Measurements from ENCODE around the gene ACSS1.

Gene ACSS1

DNA sequence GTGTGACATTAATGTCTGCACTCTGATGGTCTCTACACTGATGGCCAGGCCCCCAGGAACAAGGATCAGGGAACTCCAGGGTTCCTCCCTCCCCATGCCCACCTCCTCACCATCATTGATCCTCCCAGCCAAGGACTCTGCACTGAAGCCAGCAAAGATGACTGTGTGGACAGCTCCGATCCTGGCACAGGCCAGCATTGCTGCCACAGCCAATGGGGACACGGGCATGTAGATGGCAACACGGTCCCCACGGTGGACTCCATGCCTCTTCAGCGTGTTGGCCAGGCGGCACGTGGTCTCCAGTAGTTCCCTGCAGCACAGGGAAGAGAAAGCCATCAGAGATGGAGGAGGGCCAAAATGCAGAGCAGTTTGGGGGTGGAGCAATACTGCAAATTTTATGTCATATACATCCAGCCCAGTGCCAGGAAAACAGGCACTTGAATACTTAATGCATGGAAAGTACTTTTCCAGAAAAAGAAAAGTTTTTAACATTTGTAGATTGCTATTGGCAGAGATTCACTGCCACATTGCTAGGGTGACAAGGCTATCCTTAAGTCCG is 27.2 kb downstream of the ACSS1 start:
- no peak for DNase-seq (ENCODE audit: low read depth)

DNA sequence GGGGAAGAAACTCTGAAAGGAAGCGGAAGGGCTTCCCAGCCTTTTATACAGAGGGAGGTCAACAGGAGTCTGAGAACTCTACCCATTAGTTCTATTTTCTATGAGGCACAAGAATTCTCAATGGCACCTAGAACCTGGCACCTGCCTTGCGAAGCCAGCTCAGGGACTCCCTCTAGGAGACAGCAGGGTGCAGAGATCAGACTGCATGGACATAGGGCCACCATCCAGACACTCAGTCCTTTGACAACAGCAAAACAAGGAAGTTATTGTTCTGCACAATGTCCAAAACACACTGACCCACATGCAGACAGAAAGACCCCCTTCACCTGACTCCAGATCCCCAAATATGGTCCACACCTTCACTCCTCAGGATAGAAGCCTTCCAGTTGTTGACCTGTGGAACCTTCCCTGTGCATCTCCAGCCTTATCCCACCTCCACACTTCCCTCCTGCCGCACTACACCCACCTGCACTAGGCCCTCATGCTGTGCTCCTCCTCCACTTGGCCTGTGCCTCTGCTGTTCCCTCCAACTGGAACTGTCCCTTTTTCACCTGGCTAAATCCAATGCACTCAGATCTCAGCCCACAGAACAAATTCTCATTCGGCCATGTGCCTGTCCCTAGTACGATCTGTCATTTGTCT is 27.8 kb downstream of the ACSS1 start:
- DNase-seq (ENCODE audit: low read depth): no peak

DNA sequence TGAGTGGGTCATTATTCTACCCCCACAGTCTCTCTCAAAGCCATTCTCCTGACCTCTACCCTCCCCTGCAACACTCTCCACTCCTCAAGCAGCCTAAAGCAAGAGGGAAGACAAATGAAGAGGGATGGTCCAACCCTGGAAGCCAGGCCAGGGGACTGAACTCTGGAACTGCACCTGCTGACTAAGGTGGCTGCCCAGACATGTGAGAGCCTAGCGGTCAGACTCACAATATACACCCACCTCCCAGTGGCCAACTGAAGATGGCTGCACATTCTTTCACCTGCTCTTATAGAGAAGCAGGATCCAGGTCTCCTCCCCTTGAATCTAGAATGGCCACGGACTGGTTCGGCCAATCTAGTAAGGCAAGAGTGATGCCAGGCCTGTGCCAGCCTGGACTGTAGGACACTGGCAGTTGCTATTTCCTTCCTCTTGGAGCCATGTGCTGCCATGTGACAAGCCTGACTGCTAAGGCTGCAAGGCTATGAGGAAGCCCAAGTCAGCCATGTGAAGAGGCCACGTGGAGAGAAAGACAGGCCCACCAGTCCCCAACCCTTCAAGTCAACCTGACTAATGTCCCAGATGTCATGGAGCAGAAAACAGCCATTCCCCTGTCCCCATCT is 31.8 kb downstream of the ACSS1 start:
- no peak for DNase-seq (ENCODE audit: low read depth)

DNA sequence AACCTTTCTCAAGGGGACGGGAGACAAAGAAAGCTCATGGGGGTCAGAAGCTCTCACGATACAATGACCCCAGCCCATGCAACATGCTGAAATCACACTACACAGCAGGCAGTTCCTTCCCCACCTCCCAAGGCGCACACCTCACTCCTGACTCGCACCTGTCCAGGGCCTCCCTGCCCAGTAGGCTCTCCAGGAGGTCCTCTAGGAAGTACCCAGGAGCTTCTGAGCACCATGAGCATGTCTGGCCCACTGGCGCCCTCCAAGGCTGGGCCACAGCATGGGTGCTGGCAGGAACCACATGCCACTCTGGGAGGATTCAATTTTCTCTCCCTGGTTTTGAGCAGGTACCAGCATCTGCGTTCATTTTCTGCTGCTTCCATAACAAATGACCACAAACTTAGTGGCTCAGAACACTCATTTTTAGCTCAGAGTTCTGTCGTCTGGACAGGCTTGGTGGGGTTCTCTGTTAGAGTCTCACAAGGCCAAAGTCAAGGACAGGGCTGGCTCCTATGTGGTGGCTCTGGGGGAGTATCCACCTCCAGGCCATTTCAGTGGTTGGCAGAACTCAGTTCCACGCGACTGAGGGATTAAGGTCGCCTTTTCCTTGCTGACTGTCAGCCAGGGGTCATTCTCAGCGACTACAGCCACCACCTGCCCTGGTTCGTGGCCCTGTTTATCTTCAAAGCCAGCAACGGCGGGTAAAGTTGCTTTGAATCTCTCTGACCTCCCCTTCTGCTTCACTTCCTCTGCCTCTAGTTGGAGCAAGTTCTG is 32.7 kb downstream of the ACSS1 start:
- DNase-seq (ENCODE audit: low read depth): no peak

DNA sequence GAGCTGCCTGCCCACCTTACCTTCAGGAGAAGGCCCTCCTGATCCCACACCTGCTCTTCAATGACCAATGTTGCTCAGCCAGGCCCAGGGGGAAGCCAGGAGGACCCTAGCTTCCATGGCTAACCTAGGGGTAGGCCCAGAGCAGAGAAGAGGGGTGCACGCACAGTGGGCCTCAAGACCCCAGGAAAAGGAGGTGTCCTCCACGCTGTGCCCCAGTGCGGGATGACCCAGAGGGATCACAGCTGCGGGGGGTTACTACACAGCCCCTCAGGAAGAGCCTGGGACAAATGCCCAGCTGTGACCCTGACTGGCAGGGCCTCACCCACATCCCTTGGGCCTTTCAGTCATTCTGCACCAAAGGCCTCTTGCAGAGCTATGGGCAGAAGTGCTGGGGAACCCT is 33.8 kb downstream of the ACSS1 start:
- no peak for DNase-seq (ENCODE audit: low read depth)

DNA sequence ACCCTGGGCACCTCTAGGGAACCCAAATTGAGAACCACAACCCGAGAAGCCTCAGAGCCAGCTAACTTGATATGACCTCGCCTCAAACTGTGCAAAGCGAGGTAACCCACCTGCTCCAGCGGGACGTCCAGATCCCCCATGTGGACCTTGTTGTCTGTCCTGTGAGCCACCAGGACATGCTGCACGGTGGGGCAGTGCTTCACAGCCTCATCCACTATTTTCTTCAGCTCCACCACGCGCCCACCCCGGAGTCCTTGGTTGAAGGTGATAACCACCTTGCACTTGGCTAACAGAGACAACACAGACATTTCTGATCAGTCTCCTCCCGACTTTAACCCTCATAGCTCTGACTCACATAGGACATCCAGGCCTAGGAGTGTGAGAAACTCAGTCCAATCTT is 34.6 kb downstream of the ACSS1 start:
- DNase-seq (ENCODE audit: low read depth): no peak

DNA sequence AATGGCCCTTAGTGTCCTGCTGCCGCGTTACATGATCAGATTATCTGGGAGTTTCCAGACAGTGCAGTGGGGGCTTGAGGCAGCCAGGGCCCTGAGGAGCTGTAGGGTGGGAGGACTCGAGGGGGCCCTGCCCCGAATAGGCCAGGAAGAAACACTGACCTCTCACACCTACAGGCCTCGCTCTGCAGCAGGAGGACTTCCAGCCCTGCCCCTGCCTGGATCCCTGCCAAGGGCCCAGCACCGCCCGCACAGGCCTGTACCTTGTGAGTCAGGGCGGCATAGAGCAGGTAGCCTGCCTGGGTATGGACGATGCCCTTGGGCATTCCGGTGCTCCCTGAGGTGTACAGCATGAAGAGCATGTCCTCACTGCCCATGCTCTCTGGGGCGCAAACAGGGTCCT is 35.3 kb downstream of the ACSS1 start:
- DNase-seq (ENCODE audit: low read depth): no peak

DNA sequence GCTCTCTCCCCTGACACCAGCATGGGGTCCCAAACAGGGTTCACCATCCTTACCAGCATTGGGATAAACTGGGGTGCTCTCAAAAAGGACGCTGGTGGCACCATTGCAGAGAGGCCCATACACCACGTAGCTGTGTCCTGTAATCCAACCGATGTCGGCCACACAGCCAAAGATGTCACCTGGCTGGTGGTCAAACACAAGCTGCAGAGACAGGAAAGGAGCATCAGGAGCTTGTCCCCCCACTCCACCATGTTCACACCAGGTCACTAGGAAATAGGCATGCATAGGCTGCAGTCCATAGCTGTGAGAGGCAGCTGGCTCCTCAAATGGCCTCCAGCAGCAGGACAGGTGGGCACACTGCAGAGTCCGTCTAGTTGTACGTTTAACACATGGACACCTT is 36.6 kb downstream of the ACSS1 start:
- DNase-seq (ENCODE audit: low read depth): no peak

DNA sequence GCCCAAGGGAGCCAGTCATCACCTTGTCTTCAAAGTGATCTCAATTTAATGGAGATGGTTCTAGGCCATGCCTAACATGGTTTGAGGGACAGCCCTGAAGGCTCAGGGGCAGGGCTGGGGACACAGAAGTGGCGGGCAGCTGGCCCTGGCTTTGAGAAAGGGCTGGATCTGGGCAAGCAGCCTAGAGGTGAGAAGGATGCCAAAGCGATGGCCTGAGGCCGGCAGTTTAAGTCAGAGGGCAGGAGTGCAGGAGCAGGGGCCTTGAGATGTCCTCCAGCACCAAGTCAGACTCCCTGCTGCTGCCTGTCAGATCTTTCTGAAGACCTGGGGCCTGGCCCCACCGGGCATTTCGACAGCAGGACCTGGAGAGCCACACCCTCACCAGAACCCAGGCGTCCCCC is 37.0 kb downstream of the ACSS1 start:
- no peak for DNase-seq (ENCODE audit: low read depth)

DNA sequence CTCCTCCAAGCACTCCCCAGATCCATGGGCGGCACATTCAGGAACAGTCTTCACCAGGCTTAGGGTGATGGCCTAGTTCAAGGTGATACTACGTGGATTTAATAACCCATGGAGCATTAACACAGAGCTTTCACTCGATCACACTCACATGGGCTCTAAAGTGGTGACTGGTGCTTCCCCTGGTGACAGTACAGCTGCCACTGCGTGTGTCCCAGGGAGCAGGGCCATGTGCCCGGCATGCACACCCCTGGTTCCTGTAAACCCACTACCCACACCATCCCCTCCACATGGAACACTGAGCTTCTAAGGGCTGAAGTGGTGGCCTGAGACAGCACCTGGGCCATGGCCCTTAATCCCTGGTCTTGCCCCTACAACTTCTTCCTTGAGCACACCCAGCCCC is 37.6 kb downstream of the ACSS1 start:
- no peak for DNase-seq (ENCODE audit: low read depth)

DNA sequence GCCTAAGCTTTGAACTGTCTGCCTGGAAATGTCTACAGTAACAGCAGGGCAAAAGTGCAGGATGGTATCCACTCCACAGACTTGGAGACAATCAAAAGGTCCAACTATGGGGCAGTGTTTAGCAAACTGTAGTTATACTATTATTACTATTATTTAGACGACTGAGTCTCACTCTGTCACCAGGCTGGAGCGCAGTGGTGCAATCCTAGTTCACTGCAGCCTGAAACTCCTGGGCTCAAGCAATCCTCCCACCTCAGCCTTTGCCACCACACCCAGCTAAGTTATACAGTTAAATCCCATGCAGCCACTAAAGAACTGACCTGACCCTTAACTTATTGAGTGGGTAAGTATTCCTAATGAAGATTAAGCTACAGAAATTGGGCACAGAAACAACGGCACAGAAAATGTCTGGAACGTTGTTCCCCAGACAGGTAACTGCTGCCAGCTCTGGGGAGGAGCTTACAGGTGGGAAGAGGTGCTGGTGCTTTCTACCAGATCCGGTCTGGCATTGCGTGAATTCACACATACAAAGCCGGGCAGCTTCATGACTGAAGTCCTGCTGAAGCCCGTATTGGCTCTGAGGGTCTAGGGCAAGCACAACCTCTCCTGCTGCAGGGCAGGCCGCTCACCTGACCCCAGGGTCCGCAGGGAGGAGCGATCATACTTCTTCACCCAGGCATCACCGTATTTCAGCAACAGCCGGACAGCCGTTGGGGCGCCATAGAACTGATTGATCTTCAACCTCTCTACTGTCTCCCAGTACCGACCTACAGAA is 38.4 kb downstream of the ACSS1 start:
- no peak for DNase-seq (ENCODE audit: low read depth)

DNA sequence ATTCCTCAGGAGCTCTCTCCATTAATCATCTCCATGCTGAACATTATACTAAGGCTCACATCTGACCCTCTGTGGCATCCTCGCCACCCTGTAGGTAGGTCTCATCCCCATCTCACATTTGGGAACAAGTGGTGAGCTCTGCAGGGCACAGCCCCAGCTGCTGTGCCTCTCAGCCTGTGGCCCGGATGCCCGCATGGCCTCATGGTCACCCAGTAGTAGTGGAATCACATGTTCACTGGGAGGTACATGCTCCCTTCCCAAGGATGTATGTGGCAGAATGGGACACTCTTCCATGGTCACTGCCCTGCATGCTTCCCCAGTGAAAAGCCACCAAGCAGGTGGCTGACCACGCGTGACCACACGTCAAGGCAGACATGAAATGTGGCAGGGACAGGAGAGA is 39.1 kb downstream of the ACSS1 start:
- no peak for DNase-seq (ENCODE audit: low read depth)

DNA sequence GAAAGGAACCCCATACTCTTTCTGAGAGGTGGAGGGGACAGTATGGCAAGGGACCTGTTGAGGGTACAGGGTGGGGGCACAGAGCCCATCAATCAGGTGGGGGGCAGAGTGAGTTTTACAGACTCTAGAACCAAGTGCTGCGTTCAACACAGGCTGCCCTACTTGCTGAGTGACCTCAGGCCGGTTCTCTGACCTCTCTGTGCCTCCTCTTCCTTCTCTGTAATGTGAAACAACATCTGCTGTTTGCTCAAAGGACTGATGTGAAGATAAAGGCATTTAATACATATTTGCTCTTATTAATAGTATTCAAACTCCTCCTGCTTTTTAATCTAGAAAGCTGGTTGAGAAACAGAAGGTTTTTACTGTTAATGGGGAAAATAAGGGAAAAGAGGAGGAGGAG is 39.5 kb downstream of the ACSS1 start:
- DNase-seq (ENCODE audit: low read depth): no peak

DNA sequence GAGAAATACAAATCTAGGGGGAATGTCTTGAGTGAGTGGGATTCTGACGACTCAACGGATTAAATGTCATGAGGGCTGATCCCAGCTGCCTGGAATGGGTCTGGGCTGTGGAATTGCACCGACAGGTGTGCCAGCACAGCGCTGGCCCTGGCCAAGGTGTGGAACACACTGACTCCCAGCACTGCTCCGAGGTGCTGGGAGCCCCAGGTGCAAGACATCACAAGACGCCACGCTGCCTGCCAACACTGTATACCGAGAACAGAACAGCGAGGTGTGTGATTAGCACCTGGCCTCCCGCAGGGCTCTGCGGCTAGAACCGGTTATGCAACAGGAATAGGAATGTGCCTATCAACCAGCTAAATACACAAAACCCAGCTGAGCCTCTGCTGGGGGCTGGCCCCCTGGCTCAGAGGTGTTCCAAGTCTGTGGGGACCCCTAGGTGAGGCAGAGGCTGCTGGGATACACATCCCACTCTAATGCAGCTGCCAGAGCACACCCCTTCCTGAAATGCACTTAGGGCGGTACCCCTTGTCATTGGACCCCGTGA is 40.6 kb downstream of the ACSS1 start:
- DNase-seq (ENCODE audit: low read depth): no peak

DNA sequence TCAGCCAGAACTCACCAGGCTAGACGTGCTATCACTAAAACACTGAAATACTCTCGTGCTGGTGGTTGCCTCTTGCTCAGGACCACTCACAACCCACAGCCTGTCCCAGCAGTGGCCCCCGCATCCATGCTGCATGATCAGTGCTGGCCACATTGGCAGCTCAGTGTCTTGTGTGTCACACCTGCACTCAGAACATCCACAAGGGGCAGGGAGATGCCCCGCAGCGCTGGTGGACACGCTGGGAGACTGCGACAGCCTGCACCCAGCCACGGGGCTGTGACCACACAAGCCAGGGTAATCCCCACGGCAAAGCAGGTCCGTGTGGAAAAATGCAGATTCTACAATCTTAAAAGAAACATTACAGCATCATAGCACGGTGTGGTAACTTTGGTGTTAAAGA is 41.5 kb downstream of the ACSS1 start:
- no peak for DNase-seq (ENCODE audit: low read depth)

DNA sequence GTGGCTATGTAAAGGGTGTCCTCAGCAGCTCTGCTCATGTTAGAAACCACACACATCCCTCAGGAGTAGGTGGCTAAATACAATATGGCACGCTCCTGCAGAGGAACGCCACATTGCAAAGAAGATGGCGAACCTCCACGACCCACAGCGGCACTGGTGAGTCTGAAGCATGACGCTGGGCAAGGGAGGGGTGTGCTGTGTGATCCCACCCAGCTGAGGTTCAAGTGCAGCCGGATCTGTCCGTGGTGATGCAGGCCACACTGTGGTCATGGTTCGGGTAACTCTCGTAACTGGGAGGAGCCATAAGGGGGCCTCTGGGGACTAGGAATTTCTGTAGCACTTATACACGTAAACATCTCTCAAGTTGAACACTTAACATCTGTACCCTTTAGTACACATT is 42.0 kb downstream of the ACSS1 start:
- DNase-seq (ENCODE audit: low read depth): no peak

DNA sequence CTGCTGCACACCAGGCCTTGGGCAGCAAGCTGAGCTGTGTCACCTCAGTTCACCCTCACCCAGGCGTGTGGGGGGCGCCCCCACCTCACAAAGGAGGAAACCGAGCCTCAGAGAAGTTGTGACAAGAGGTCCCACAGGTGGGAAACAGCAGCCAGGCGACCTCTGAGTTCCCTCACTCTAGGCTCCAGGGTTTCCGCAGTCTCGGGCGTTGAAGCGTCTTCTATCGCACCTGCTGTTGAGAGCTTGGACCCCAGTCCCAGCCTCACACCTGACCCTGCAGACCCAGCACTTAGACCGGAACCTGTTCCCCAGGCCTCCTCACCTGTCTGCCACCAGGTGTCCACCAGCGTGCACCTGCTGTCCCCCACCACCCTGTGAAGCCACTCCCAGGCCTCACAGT is 43.1 kb downstream of the ACSS1 start:
- DNase-seq (ENCODE audit: low read depth): no peak

DNA sequence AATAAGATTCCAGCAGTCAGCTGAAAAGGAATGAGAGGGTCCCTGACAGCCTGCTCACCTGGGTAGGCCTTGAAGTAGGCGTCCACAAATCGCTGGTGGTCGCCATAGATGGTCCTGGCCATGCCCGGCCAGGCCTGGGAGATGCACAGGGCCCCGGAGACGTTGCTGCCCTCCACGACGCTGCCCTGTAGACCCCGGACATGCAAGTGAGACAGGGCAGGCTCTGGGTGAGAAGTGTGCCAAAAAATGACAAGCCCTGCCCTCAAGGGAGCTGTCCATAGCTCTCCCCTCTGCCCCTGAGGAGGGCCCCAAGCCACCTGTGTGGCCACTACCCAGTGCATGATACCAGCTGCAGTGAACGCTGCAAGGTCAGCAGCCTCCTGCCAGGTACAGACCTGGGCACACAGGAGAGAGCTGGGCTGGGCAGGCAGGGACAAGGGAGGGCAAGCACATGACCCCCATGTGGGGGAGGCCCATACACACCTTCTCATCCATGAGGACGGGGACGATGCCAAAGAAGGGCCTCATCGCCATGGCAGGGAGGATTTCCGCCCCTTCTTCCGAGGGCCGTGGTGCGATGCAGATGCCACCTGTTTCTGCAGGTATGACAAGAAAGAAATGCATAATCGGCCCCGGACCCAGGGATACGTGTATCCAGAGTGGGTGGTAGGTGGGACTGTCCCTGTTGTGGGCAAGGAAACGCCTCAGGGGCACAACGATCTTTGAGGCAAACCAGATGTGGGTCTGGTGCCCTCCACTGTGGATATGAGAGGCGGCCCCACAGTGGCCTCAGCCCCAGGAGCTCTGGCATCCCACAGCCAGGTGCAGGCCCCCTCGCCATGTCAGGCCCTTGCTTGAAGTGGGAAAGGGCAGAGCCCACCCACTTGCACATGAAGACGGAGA is 44.2 kb downstream of the ACSS1 start:
- no peak for DNase-seq (ENCODE audit: low read depth)

DNA sequence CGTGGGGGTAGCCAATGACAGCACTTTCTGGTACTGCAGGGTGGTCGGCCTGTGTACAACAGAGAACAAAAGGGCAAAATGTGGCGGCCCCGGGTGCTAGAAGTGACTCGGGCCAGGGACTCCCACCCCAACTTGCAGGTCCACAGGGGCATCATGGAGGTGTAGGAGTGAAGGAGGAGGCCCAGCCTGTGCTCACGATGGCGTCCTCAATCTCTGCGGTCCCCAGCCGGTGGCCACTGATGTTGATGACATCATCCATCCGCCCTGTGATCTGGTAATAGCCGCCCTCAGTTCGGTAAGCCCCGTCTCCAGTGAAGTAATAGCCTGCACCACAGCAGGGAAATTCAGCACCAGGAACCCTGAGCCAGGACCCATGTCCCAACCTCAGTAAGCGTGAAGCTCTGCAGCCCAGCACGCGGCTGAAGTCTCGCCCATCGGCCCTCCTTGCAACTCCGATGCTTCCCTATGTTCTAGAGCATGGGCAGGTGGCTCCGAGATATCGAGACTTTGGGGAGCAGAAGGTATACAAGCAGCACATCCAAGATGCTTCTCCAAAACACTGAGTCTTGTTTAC is 45.2 kb downstream of the ACSS1 start:
- no peak for DNase-seq (ENCODE audit: low read depth)

DNA sequence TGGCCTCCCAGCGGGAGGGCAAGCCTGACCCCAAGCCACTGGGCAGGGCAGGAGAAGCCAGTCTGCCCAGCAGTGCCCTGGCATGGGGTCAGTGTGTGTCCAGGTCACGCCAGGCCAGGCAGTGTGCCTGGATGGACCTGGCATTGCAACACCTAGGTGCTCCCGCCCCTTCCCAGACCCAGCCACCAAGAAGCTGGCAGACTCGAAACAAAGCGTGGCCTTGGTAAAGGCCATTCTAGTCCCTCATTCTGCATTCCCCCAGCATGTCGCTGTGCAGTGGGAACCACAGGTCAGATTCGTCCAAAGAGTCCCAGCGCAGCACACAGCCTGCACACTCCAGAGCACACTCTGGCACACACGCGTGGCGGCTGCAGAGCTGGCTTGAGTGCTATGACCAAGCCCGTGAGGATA is 46.1 kb downstream of the ACSS1 start:
- no peak for DNase-seq (ENCODE audit: low read depth)

DNA sequence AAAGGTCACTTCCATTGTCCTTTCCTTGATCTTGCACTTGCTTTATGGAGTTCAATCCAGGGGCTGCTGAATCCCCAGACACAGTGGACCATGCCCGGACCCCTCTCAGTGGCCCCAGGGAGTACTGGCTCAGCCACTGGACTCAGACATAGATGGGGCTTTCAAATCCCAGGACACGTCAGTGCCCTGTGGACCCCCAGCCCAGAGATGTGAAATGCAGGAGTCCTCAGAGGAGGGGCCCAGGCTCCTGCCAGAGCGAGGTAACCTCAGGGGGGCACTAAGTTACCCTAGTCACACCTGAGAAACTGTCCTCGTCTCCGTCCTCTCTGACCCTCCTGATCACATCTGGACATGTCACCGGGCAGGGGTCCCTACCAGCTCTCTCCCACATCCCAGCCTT is 46.7 kb downstream of the ACSS1 start:
- DNase-seq (ENCODE audit: low read depth): no peak
